ENCODE results near the gene GFY.

Gene GFY

GRCh38 chr19:49475995-49476880 is 51.0 kb downstream of the GFY start (continued):
- no peak for TF ChIP-seq KLF10 (tag by site-specific recombination; IDR thresholded peaks at IDR 0.05)
- TF ChIP-seq KLF16 (tag by site-specific recombination; IDR thresholded peaks at IDR 0.05) = no peak
- peak; percentile 14; the same call in 1 of the 2 replicates for TF ChIP-seq GLIS2 (tag by site-specific recombination; IDR thresholded peaks at IDR 0.05)
- TF ChIP-seq KLF7 (tag by site-specific recombination; IDR thresholded peaks at IDR 0.05; ENCODE audit: borderline replicate concordance) = no peak
- TF ChIP-seq ZBTB20 (tag by site-specific recombination; IDR thresholded peaks at IDR 0.05) = peak; percentile 55; the same call in 1 of the 2 replicates
- TF ChIP-seq ZNF394 (tag by site-specific recombination; IDR thresholded peaks at IDR 0.05; ENCODE audit: borderline replicate concordance) = peak; percentile 99
- no peak for TF ChIP-seq SCRT2 (tag by site-specific recombination; IDR thresholded peaks at IDR 0.05)
- TF ChIP-seq ZNF692 (tag by site-specific recombination; IDR thresholded peaks at IDR 0.05) = peak; percentile 87
- no peak for TF ChIP-seq ZBTB21 (tag by site-specific recombination; IDR thresholded peaks at IDR 0.05)
- no peak for TF ChIP-seq IKZF3 (tag by site-specific recombination; IDR thresholded peaks at IDR 0.05)
- no peak for TF ChIP-seq YY2 (tag by site-specific recombination; IDR thresholded peaks at IDR 0.05)
- no peak for TF ChIP-seq ZEB2 (tag by site-specific recombination; IDR thresholded peaks at IDR 0.05)
- no peak for TF ChIP-seq ZNF37A (tag by site-specific recombination; IDR thresholded peaks at IDR 0.05)
- TF ChIP-seq ZBTB26 (tag by site-specific recombination; optimal IDR thresholded peaks at IDR 0.05) = no peak
- TF ChIP-seq ZBTB1 (tag by site-specific recombination; IDR thresholded peaks at IDR 0.05) = no peak
- no peak for TF ChIP-seq ZNF558 (tag by site-specific recombination; IDR thresholded peaks at IDR 0.05)
- TF ChIP-seq ZFP69B (tag by site-specific recombination; IDR thresholded peaks at IDR 0.05) = peak; percentile 88
- no peak for TF ChIP-seq ZSCAN23 (tag by site-specific recombination; IDR thresholded peaks at IDR 0.05)
- no peak for TF ChIP-seq ZBTB49 (tag by site-specific recombination; IDR thresholded peaks at IDR 0.05; ENCODE audit: low read depth)
- peak; percentile 42 for TF ChIP-seq SP2 (tag by site-specific recombination; IDR thresholded peaks at IDR 0.05)
- TF ChIP-seq ZNF350 (tag by site-specific recombination; IDR thresholded peaks at IDR 0.05) = no peak
- TF ChIP-seq, protein P1, sequence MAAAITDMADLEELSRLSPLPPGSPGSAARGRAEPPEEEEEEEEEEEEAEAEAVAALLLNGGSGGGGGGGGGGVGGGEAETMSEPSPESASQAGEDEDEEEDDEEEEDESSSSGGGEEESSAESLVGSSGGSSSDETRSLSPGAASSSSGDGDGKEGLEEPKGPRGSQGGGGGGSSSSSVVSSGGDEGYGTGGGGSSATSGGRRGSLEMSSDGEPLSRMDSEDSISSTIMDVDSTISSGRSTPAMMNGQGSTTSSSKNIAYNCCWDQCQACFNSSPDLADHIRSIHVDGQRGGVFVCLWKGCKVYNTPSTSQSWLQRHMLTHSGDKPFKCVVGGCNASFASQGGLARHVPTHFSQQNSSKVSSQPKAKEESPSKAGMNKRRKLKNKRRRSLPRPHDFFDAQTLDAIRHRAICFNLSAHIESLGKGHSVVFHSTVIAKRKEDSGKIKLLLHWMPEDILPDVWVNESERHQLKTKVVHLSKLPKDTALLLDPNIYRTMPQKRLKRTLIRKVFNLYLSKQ (tag by site-specific recombination; IDR thresholded peaks at IDR 0.05; ENCODE audit: borderline replicate concordance) = no peak
- TF ChIP-seq OSR2 (tag by site-specific recombination; IDR thresholded peaks at IDR 0.05) = no peak
- no peak for TF ChIP-seq ZNF654 (tag by site-specific recombination; IDR thresholded peaks at IDR 0.05; ENCODE audit: low read depth)
- TF ChIP-seq, protein P2, sequence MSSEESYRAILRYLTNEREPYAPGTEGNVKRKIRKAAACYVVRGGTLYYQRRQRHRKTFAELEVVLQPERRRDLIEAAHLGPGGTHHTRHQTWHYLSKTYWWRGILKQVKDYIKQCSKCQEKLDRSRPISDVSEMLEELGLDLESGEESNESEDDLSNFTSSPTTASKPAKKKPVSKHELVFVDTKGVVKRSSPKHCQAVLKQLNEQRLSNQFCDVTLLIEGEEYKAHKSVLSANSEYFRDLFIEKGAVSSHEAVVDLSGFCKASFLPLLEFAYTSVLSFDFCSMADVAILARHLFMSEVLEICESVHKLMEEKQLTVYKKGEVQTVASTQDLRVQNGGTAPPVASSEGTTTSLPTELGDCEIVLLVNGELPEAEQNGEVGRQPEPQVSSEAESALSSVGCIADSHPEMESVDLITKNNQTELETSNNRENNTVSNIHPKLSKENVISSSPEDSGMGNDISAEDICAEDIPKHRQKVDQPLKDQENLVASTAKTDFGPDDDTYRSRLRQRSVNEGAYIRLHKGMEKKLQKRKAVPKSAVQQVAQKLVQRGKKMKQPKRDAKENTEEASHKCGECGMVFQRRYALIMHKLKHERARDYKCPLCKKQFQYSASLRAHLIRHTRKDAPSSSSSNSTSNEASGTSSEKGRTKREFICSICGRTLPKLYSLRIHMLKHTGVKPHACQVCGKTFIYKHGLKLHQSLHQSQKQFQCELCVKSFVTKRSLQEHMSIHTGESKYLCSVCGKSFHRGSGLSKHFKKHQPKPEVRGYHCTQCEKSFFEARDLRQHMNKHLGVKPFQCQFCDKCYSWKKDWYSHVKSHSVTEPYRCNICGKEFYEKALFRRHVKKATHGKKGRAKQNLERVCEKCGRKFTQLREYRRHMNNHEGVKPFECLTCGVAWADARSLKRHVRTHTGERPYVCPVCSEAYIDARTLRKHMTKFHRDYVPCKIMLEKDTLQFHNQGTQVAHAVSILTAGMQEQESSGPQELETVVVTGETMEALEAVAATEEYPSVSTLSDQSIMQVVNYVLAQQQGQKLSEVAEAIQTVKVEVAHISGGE (tag by site-specific recombination; conservative IDR thresholded peaks at IDR 0.05; ENCODE audit: low read depth) = no peak
- TF ChIP-seq ZNF843 (tag by site-specific recombination; IDR thresholded peaks at IDR 0.05) = no peak
- TF ChIP-seq ZFHX2 (tag by site-specific recombination; conservative IDR thresholded peaks at IDR 0.05) = no peak
